OCI-LY1 (cell line): ENCODE results near the gene LRP8.

Experiments used
- H2AFZ ChIP-seq: fragments of 200-600 bp; sonication (generic), shearing (Covaris generic); 2 replicates; pipeline ENCODE4 v1.6.0; 2014; ENCODE audit warnings: antibody characterized with exemption, mild to moderate bottlenecking, low read length
- H3F3A ChIP-seq: fragments of 200-600 bp; sonication (generic), shearing (Covaris generic); 2 replicates; pipeline ENCODE4 v1.6.0; 2014; ENCODE audit warnings: mild to moderate bottlenecking, antibody characterized with exemption, low read length, moderate library complexity; ENCODE audit not compliant: insufficient read depth
- H3K27ac ChIP-seq: fragments of 200-600 bp; sonication (generic); 2 replicates; pipeline ENCODE4 v1.5.1; 2014; ENCODE audit warnings: low read length, mixed run types, mild to moderate bottlenecking, low read depth; ENCODE audit not compliant: poor library complexity, severe bottlenecking
- H3K27me3 ChIP-seq: fragments of 200-600 bp; sonication (generic); 2 replicates; pipeline ENCODE4 v1.6.0; 2014; ENCODE audit warnings: antibody characterized with exemption, mild to moderate bottlenecking, low read length, moderate library complexity; ENCODE audit not compliant: insufficient read depth
- H3K36me3 ChIP-seq: fragments of 200-600 bp; sonication (generic); 2 replicates; pipeline ENCODE4 v1.6.1; 2014; ENCODE audit warnings: mild to moderate bottlenecking, antibody characterized with exemption, low read length, moderate library complexity, mixed read lengths; ENCODE audit not compliant: insufficient read depth
- H3K4me1 ChIP-seq: fragments of 200-600 bp; sonication (generic); 2 replicates; pipeline ENCODE4 v1.5.1; 2014; ENCODE audit warnings: mild to moderate bottlenecking, low read length, moderate library complexity; ENCODE audit not compliant: insufficient read depth, severe bottlenecking
- H3K4me2 ChIP-seq: fragments of 200-600 bp; sonication (generic), shearing (Covaris generic); 2 replicates; pipeline ENCODE4 v1.6.1; 2014; ENCODE audit warnings: low read length
- H3K4me3 ChIP-seq: fragments of 200-600 bp; sonication (generic); 2 replicates; pipeline ENCODE4 v1.5.1; 2014; ENCODE audit warnings: low read length, low read depth, mild to moderate bottlenecking, mixed read lengths; ENCODE audit not compliant: poor library complexity, severe bottlenecking
- H3K79me2 ChIP-seq: fragments of 200-600 bp; shearing (Covaris generic); 2 replicates; pipeline ENCODE4 v1.6.1; 2016; ENCODE audit warnings: mixed run types, low read length, mixed read lengths; ENCODE audit not compliant: insufficient read depth
- H3K9ac ChIP-seq: fragments of 200-600 bp; sonication (generic), shearing (Covaris generic); 2 replicates; pipeline ENCODE4 v1.6.1; 2014; ENCODE audit warnings: mild to moderate bottlenecking, low read length, mixed read lengths
- H3K9me2 ChIP-seq: fragments of 200-600 bp; sonication (generic), shearing (Covaris generic); 2 replicates; pipeline ENCODE4 v1.6.1; 2014; ENCODE audit warnings: low read depth, mild to moderate bottlenecking, low read length, mixed read lengths
- H3K9me3 ChIP-seq: fragments of 200-600 bp; shearing (Covaris generic); 2 replicates; pipeline ENCODE4 v1.6.1; 2014; ENCODE audit warnings: low read length, mixed read lengths
- H4K20me1 ChIP-seq: fragments of 200-600 bp; sonication (generic), shearing (Covaris generic); 2 replicates; pipeline ENCODE4 v1.6.0; 2016; ENCODE audit warnings: mild to moderate bottlenecking, low read length; ENCODE audit not compliant: insufficient read depth
- CTCF ChIP-seq: fragments of 200-600 bp; sonication (generic), shearing (Covaris generic); IDR thresholded peaks from 2 replicates; pipeline ENCODE4 v1.5.1; 2017; ENCODE audit warnings: mild to moderate bottlenecking, antibody characterized with exemption, low read length, moderate library complexity, mixed read lengths
- EZH2 ChIP-seq: fragments of 200-600 bp; sonication (generic), shearing (Covaris generic); IDR thresholded peaks from 2 replicates; pipeline ENCODE4 v1.8.0; 2017; ENCODE audit warnings: borderline replicate concordance, mixed run types, mild to moderate bottlenecking, antibody characterized with exemption, low read length, moderate library complexity, mixed read lengths

Gene LRP8

GRCh38 chr1:53242381-53242780 lies 85.5 kb downstream of the LRP8 start:
- Histone ChIP-seq H3K9ac (no peak overlapping the region), H3K27me3 (no peaks in the 10 kb centered on the region), H2AFZ (no peak overlapping the region), H3K4me2 (no peak overlapping the region), H3K36me3 (peaks cover 33% of the 10 kb centered on the region), H3K79me2 (peaks cover 8% of the 10 kb centered on the region), H3K9me2 (no peaks in the 10 kb centered on the region), H3K4me3 (no peak overlapping the region), H4K20me1 (no peaks in the 10 kb centered on the region), H3K4me1 (peaks cover 12% of the 10 kb centered on the region), H3F3A (peaks cover 3% of the 10 kb centered on the region; the same call in 1 of the 2 replicates), H3K27ac (no peak overlapping the region), H3K9me3 (no peaks in the 10 kb centered on the region)
- TF ChIP-seq CTCF (no peak), EZH2 (no peak)

GRCh38 chr1:53241828-53242227 lies 86.0 kb downstream of the LRP8 start:
- Histone ChIP-seq H3K27ac (no peak overlapping the region), H2AFZ (no peak overlapping the region), H3K36me3 (peaks cover 27% of the 10 kb centered on the region), H3K4me3 (no peak overlapping the region), H3K9me2 (no peaks in the 10 kb centered on the region), H3K27me3 (no peaks in the 10 kb centered on the region), H3F3A (peaks cover 3% of the 10 kb centered on the region; the same call in 1 of the 2 replicates), H3K79me2 (peaks cover 10% of the 10 kb centered on the region), H3K9me3 (no peaks in the 10 kb centered on the region), H3K9ac (no peak overlapping the region), H3K4me2 (no peak overlapping the region), H3K4me1 (peaks cover 17% of the 10 kb centered on the region), H4K20me1 (no peaks in the 10 kb centered on the region)
- TF ChIP-seq EZH2 (no peak), CTCF (no peak)

GRCh38 chr1:53238197-53239155 lies 89.4 kb downstream of the LRP8 start, which contains the start of gene MAGOH:
TSS of gene MAGOH (minus strand) at chr1:53238518. CDS start at chr1:53238448, 70 bp downstream.
- Histone ChIP-seq H3K79me2 (peaks cover 10% of the 10 kb centered on the region), H3K27ac (no peak within 1 kb of the TSS), H3K4me2 (peak within 1 kb of the TSS; percentile 97), H3F3A (no peaks in the 10 kb centered on the region), H3K4me3 (peak within 1 kb of the TSS; percentile 97), H3K9ac (peak within 1 kb of the TSS; percentile 94), H4K20me1 (no peaks in the 10 kb centered on the region), H3K9me3 (no peaks in the 10 kb centered on the region), H2AFZ (no peak within 1 kb of the TSS), H3K36me3 (peaks cover 29% of the 10 kb centered on the region), H3K4me1 (peaks cover 19% of the 10 kb centered on the region), H3K27me3 (no peaks in the 10 kb centered on the region), H3K9me2 (no peaks in the 10 kb centered on the region)
- TF ChIP-seq CTCF, result no peak
- TF ChIP-seq EZH2, result no peak
